H9 (cell line): ENCODE data around the gene ISYNA1. TPM values are rescaled to one million over a fixed set of nuclear protein-coding genes. Genes with fewer than 3 reads are reported as not detected.

Experiments
- DNase-seq: peaks from one replicate; pipeline ENCODE4 v3.0.0-alpha.2; 2017
- H2AFZ ChIP-seq: one replicate; pipeline ENCODE4 v1.6.1; 2013; ENCODE audit warnings: mild to moderate bottlenecking, low read length, control low read depth, moderate library complexity
- H2AK5ac ChIP-seq: 2 replicates; pipeline ENCODE4 v1.6.1; 2013; ENCODE audit warnings: low read length, control low read depth, mixed read lengths; ENCODE audit not compliant: insufficient read length
- H2BK120ac ChIP-seq: one replicate; pipeline ENCODE4 v1.6.1; 2013; ENCODE audit warnings: low read depth, mild to moderate bottlenecking, low read length, control low read depth, inconsistent platforms; ENCODE audit not compliant: poor library complexity, severe bottlenecking
- H2BK12ac ChIP-seq: 2 replicates; pipeline ENCODE4 v1.6.1; 2013; ENCODE audit warnings: low read length, control low read depth, mixed read lengths, low read depth; ENCODE audit not compliant: insufficient read length
- H2BK15ac ChIP-seq: 2 replicates; pipeline ENCODE4 v1.6.1; 2013; ENCODE audit warnings: low read depth, low read length, control low read depth
- H2BK20ac ChIP-seq: one replicate; pipeline ENCODE4 v1.6.1; 2013; ENCODE audit warnings: low read depth, mild to moderate bottlenecking, low read length, control low read depth, inconsistent platforms; ENCODE audit not compliant: poor library complexity, severe bottlenecking
- H2BK5ac ChIP-seq: 2 replicates; pipeline ENCODE4 v1.6.1; 2013; ENCODE audit warnings: low read length, control low read depth, mixed read lengths; ENCODE audit not compliant: insufficient read length
- H3K14ac ChIP-seq: 2 replicates; pipeline ENCODE4 v1.6.1; 2013; ENCODE audit warnings: low read length, control low read depth; ENCODE audit not compliant: insufficient read depth
- H3K18ac ChIP-seq: 2 replicates; pipeline ENCODE4 v1.6.1; 2013; ENCODE audit warnings: low read depth, mild to moderate bottlenecking, mixed read lengths, low read length, control low read depth; ENCODE audit not compliant: insufficient read length
- H3K23ac ChIP-seq: 2 replicates; pipeline ENCODE4 v1.6.1; 2013; ENCODE audit warnings: low read length, control low read depth, mixed read lengths, low read depth; ENCODE audit not compliant: insufficient read length
- H3K23me2 ChIP-seq: 2 replicates; pipeline ENCODE4 v1.6.1; 2013; ENCODE audit warnings: low read depth, mild to moderate bottlenecking, mixed read lengths, low read length, control low read depth; ENCODE audit not compliant: insufficient read length, poor library complexity, severe bottlenecking
- H3K27ac ChIP-seq: 2 replicates; pipeline ENCODE4 v1.5.1; 2013; ENCODE audit warnings: low read length, control low read depth, mixed read lengths, low read depth; ENCODE audit not compliant: insufficient read length
- H3K27me3 ChIP-seq: 2 replicates; pipeline ENCODE4 v1.6.1; 2013; ENCODE audit warnings: low read length, control low read depth, inconsistent platforms; ENCODE audit not compliant: insufficient read depth
- H3K4ac ChIP-seq: 2 replicates; pipeline ENCODE4 v1.6.1; 2013; ENCODE audit warnings: low read depth, mild to moderate bottlenecking, control low read depth, inconsistent platforms, low read length, moderate library complexity
- H3K4me1 ChIP-seq: 2 replicates; pipeline ENCODE4 v1.6.1; 2013; ENCODE audit warnings: low read length, control low read depth, inconsistent platforms; ENCODE audit not compliant: insufficient read depth
- H3K4me2 ChIP-seq: 2 replicates; pipeline ENCODE4 v1.6.1; 2013; ENCODE audit warnings: low read length, control low read depth, mixed read lengths; ENCODE audit not compliant: insufficient read length, insufficient read depth
- H3K56ac ChIP-seq: 2 replicates; pipeline ENCODE4 v1.6.1; 2013; ENCODE audit warnings: low read depth, mild to moderate bottlenecking, mixed read lengths, low read length, control low read depth; ENCODE audit not compliant: insufficient read length
- H3K79me1 ChIP-seq: 2 replicates; pipeline ENCODE4 v1.6.1; 2013; ENCODE audit warnings: low read depth, mild to moderate bottlenecking, moderate library complexity, low read length, control low read depth, inconsistent platforms; ENCODE audit not compliant: insufficient read depth, poor library complexity, severe bottlenecking
- H3K79me2 ChIP-seq: 2 replicates; pipeline ENCODE4 v1.6.1; 2013; ENCODE audit warnings: low read length, control low read depth, inconsistent platforms; ENCODE audit not compliant: insufficient read depth
- H3K9ac ChIP-seq: 2 replicates; pipeline ENCODE4 v1.6.1; 2013; ENCODE audit warnings: low read length, control low read depth, mixed read lengths; ENCODE audit not compliant: insufficient read length; ENCODE audit errors: extremely low read depth
- H3K9me3 ChIP-seq: one replicate; pipeline ENCODE4 v1.6.1; 2013; ENCODE audit warnings: low read depth, low read length, inconsistent platforms; ENCODE audit not compliant: control insufficient read depth
- H3T11ph ChIP-seq: one replicate; pipeline ENCODE4 v1.6.1; 2013; ENCODE audit warnings: mild to moderate bottlenecking, low read length, control low read depth, inconsistent platforms
- H4K20me1 ChIP-seq: one replicate; pipeline ENCODE4 v1.6.1; 2013; ENCODE audit not compliant: control insufficient read depth, insufficient read length, insufficient read depth
- H4K5ac ChIP-seq: 2 replicates; pipeline ENCODE4 v1.6.1; 2013; ENCODE audit warnings: low read depth, mild to moderate bottlenecking, mixed read lengths, low read length, control low read depth; ENCODE audit not compliant: insufficient read length
- H4K8ac ChIP-seq: replicated peaks from 2 replicates; pipeline ENCODE4 v1.6.1; 2013; ENCODE audit warnings: low read length, control low read depth, mixed read lengths, low read depth; ENCODE audit not compliant: insufficient read length
- H4K91ac ChIP-seq: 2 replicates; pipeline ENCODE4 v1.6.1; 2013; ENCODE audit warnings: low read depth, mild to moderate bottlenecking, moderate library complexity, mixed read lengths, low read length, control low read depth; ENCODE audit not compliant: insufficient read length
- H3K27ac Mint-ChIP-seq, 3 experiments: 2 replicates in 2 of 3; 3 replicates in 1 of 3; pipeline ENCODE4 v1.8.0; 2020 to 2021; ENCODE audit warnings: mixed read lengths in 3 of 3, mild to moderate bottlenecking in 1 of 3, moderate library complexity in 1 of 3
- H3K27me3 Mint-ChIP-seq: 2 replicates; pipeline ENCODE4 v1.8.0; 2021; ENCODE audit warnings: low read depth, mild to moderate bottlenecking, moderate library complexity, mixed read lengths
- H3K36me3 Mint-ChIP-seq, 3 experiments: 2 replicates in 2 of 3; 3 replicates in 1 of 3; pipeline ENCODE4 v1.8.0; 2020 to 2021; ENCODE audit warnings: low read depth in 3 of 3, mixed read lengths in 3 of 3; ENCODE audit not compliant: insufficient read depth in 1 of 3
- H3K4me1 Mint-ChIP-seq, 2 experiments: 2 replicates each; pipeline ENCODE4 v1.8.0; 2020; ENCODE audit warnings: mixed read lengths in 2 of 2
- H3K4me3 Mint-ChIP-seq, 2 experiments: 2 replicates in 1 of 2; 3 replicates in 1 of 2; pipeline ENCODE4 v1.8.0; 2020 to 2021; ENCODE audit warnings: mild to moderate bottlenecking in 2 of 2, mixed read lengths in 2 of 2, moderate library complexity in 1 of 2
- H3K9me3 Mint-ChIP-seq, 2 experiments: 2 replicates in 1 of 2; 3 replicates in 1 of 2; pipeline ENCODE4 v1.8.0; 2020; ENCODE audit warnings: mild to moderate bottlenecking in 2 of 2, mixed read lengths in 2 of 2, moderate library complexity in 1 of 2
- CTCF ChIP-seq: fragments of 200-600 bp; sonication (generic); conservative IDR thresholded peaks from 3 replicates; pipeline ENCODE4 v1.8.0; 2021; ENCODE audit warnings: antibody characterized with exemption, mild to moderate bottlenecking
- WGBS: extraction: QIAGEN DNeasy Blood & Tissue Kit; methylation state at CpG from one replicate; pipeline ENCODE4 v1.1.7; 2013; ENCODE audit warnings: missing lambda C conversion rate, low lambda C conversion rate, mixed read lengths; ENCODE audit not compliant: insufficient read length; ENCODE audit errors: extremely low coverage; 5-methylcytosine and 5-hydroxymethylcytosine counted together
- total RNA-seq: library from RNA; stranded (reverse); gene quantifications from 2 replicates; pipeline ENCODE4 v1.2.1, GENCODE V29; 2021

The ISYNA1 gene
- total RNA-seq, 1 experiment from 2014 or later, result 241 TPM

GRCh38 chr19:18392417-18392816, 45.5 kb downstream of the ISYNA1 start:
- Histone ChIP-seq H3K9ac (no peak overlapping the region), H3T11ph (no peak overlapping the region), H3K79me1 (no peaks in the 10 kb centered on the region), H4K91ac (no peak overlapping the region), H3K23me2 (no peaks in the 10 kb centered on the region), H3K4me2 (no peak overlapping the region), H2AFZ (no peak overlapping the region), H3K27me3 (no peaks in the 10 kb centered on the region), H3K9me3 (no peaks in the 10 kb centered on the region), H4K20me1 (no peaks in the 10 kb centered on the region), H4K8ac (no peak overlapping the region), H3K14ac (no peak overlapping the region), H2BK12ac (no peak overlapping the region), H2BK120ac (no peak overlapping the region), H3K4ac (no peak overlapping the region), H2AK5ac (no peak overlapping the region), H3K18ac (no peak overlapping the region), H3K56ac (no peak overlapping the region), H3K79me2 (no peaks in the 10 kb centered on the region), H2BK20ac (no peak overlapping the region), H2BK15ac (no peak overlapping the region), H3K27ac (no peak overlapping the region), H3K4me1 (no peaks in the 10 kb centered on the region), H3K23ac (no peak overlapping the region), H4K5ac (no peak overlapping the region), H2BK5ac (no peak overlapping the region)
- Mint-ChIP-seq H3K4me1 (peaks cover 4% of the 10 kb centered on the region in 2 experiments; a peak in 1 of 4 replicates), H3K9me3 (no peaks in the 10 kb centered on the region), H3K4me3 (no peak overlapping the region), H3K27me3 (peaks cover 34% of the 10 kb centered on the region), H3K27ac (no peak overlapping the region; a peak in 1 of 7 replicates), H3K36me3 (peaks cover 0 to 5% (median 5%) of the 10 kb centered on the region in 3 experiments; a peak in 1 of 7 replicates)
- no peak for TF ChIP-seq CTCF
- no peak for DNase-seq
- no CpG with 5 or more reads among the region's 11 CpGs for WGBS
